CD1c-positive myeloid dendritic cell (primary cell): ENCODE results near the gene EXOSC7.
A peak's percentile ranks its signal among the peaks of the same experiment; 100 is the strongest.
"Not testable (repeated sequence)": the region's sequence is repeated elsewhere in the genome, so short reads cannot be mapped to it uniquely, and the experiment has no call there.

Source experiments
- DNase-seq: peaks from one replicate; pipeline ENCODE4 v3.0.0-alpha.2; 2016; ENCODE audit errors: extremely low spot score

Gene EXOSC7

GRCh38 chr3:44962621-44963393 lies 13.2 kb upstream of the EXOSC7 start:
- no peak for DNase-seq

DNA sequence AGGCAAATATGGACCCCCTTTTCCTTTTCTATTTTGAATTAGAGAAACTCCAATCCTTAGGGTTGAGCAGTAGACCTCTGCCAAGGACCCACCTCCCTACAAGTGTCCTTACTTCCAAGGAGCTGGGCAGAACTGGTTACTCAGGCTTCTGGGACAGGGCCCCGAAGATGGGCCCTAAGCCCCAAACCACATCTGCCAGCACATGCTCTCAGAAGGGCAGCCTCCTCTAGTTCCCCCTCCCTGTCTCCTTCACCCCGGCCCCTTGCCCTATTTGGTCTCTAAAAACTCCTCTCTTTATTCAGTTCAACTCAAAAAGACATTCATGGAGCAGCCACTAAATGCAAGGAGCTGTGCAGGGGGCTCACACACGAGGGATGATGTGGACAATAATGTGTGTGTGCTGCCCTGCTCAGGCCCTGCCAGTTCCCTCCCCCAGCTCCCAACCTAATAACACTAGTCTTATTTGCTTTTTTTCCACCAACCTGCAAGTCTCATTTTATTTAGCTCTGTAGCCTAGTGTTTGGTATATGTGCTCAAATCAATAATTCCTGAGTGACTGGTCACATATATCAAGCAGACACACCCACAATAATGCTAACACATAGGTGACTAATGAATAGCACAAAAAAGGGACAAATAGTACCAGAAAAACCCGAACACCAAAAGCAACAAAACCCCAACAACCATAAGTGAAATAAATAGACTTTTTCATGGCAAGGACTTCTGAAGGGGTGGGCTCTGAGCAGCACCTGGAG lies 12.3 kb upstream of the EXOSC7 start:
- no peak for DNase-seq

- no peak for DNase-seq
These were observed 10.9 kb upstream of the EXOSC7 start for GRCh38 chr3:44965165-44965564.

GRCh38 chr3:44966795-44967278 lies 9.2 kb upstream of the EXOSC7 start:
- peak; percentile 50 for DNase-seq

DNA sequence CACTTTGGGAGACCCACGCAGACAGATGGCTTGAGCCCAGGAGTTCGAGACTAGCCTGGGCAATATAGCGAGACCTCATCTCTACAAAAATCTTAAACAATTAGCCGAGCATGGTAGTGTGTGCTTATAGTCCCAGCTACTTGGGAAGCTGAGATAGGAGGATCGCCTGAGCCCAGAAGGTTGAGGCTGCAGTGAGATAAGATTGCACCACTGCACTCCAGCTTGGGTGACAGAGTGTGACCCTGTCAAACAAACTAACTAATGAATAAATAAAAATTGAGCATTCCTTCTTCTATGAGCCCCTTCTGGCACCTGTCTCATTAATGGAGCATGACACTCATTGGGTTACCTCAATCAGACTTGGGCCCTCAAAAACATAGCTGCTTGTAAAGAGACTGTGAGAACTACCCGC lies 7.6 kb upstream of the EXOSC7 start:
- no peak for DNase-seq

DNA sequence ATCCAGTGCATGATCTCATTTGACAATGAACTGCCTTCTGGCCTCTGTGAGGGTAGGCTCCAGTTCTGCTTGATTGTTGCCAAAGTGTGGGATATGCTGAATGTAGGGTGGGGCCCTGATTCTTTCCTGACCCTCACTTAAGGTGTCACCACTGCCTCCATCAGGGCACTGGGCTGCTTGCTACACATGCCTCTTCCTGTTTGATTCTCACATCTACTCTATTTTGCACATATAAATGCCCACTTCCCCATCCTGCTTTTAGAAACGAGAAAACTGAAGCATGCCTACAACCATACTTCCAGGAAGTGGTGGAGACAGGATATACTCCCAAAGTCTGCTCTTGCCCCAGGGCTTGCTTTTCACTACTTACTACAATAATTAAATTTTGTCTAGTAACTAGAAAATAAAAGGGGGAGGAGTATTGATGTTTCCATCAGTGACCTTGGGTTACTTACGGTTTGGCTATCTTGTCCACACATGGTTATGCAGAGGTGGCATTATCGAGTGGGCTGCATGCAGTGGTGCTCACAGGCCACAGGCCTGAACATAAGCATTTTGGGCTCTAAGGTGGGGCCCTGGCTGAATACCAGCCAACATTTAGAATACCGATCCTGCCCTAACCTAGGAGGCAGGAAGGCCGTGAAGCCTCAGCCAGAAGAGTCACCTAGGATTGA lies 6.8 kb upstream of the EXOSC7 start:
- DNase-seq = peak; percentile 24

- DNase-seq = no peak
These were observed 6.2 kb upstream of the EXOSC7 start for GRCh38 chr3:44969828-44970179.

GRCh38 chr3:44970926-44971490 lies 5.0 kb upstream of the EXOSC7 start:
- DNase-seq = no peak

DNA sequence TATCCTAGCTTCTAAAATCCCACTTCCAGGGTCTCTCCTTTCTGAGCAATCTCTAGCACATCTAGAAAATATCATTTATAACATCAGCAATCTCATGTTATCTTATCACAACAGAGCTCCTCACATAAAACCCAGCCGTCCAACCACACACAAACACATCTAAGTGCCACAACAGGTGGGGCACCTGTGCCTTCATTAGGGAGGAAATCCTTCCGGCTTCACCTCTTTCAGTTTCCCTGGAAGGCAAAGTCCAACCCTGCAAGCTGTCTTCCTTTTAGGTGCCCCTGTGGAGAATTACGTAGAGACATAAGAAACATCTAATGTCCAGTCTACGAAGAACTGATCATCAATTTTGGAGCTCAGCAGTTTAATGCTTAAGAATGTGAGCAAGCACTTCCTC lies 1.6 kb upstream of the EXOSC7 start:
- no peak for DNase-seq

DNA sequence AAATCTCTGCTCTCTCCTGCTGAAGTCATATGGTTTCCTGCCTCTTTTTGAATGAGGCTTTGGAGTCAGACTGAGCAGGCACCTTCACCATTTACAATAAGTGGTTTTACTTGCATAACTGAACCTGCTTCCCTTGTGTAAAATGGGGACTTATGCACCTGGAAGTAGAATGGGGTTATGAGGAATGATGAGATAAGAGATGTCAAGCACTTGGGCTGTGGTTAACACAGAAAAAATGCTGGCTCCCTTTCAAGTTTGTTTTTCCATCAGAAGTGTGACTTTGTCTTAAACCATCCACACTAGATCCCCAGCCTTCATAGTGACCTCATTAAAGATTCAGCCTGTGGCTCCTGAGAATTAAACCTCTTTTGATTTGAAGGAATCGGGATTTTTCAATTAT lies 5.2 kb downstream of the EXOSC7 start:
- DNase-seq = no peak

GRCh38 chr3:44981751-44982150 lies 5.7 kb downstream of the EXOSC7 start:
- no peak for DNase-seq

DNA sequence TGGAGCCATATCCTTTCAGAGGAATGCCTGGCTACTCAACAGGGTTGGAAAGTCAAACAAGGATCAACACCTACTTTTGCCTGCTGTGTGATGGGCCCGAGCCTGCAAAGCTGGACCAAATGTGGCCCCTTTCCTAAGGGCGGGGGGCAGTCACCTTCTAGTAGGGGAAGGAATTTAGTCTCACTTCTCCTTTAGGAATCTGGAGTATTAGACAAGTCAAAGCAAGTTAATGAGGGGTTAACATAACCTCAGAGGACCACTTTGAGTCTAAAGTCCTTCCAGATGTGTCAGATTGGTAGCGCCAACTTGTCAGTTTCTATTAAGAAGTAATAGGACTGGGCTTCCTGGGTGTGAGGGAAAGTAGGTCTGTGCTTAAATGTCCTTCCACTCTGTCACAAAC lies 6.8 kb downstream of the EXOSC7 start:
- no peak for DNase-seq

GRCh38 chr3:44983484-44983941 lies 7.5 kb downstream of the EXOSC7 start:
- DNase-seq = no peak

GRCh38 chr3:44984335-44984734 lies 8.3 kb downstream of the EXOSC7 start:
- no peak for DNase-seq

DNA sequence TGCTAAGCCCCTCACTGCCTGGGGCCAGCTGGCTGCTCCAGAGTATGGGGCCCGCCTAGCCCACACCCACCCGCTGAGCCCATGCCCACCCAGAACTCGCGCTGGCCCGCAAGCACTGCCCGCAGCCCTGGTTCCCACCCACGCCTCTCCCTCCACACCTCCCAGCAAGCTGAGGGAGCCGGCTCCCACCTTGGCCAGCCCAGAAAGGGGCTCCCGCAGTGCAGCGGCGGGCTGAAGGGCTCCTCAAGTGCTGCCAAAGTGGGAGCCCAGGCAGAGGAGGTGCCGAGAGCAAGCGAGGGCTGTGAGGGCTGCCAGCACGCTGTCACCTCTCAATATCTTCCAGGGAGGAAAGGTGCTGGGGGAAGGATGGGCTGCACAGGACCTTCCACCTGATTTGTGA lies 10.3 kb downstream of the EXOSC7 start:
- not testable (repeated sequence) for DNase-seq

DNA sequence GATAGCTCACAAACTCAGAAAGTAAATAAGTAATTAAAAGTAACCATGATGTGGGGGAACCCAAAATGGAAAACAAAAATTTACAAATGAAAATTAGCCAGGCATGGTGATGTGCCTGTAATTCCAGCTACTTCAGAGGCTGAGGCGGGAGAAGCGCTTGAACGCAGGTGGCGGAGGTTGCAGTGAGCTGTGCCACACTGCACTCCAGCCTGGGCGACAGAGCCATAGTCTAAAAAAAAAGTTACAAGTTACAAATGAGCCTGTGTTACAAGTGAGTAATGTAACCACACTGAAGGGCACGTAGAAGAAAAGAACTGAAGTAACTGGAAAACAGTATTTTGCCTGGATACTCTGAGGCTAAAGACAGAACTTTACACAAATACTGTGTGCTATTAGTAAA lies 11.3 kb downstream of the EXOSC7 start:
- DNase-seq = no peak

GRCh38 chr3:44988073-44988472 lies 12.0 kb downstream of the EXOSC7 start:
- peak; percentile 16 for DNase-seq

- no peak for DNase-seq
These were observed 13.1 kb downstream of the EXOSC7 start for GRCh38 chr3:44989141-44989540.

GRCh38 chr3:44989636-44990373 lies 13.8 kb downstream of the EXOSC7 start:
- no peak for DNase-seq

DNA sequence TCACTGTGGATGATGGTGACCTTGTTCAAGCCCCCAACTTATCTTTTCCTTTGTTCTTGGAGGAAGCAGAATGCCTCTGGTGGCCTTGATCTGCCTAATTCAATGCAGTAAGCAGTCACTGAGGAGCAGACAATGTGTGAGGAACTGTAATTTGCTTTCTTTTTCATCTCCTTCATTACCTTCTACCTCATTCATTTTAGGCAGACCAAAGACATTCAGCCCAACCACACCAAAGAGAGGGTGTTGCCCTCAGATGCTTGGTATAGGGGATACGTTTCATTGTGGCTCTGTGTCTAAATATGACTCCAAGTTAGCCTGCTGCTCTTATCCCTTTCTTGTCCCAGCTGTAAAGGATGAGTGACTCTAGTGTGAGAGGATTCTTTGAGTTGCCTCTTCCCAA lies 15.3 kb downstream of the EXOSC7 start:
- no peak for DNase-seq
